Fibroblast of lung (primary cell): ENCODE data around the gene GSE1.

Experiments
- CTCF ChIP-seq, 2 donors: IDR thresholded peaks in 1 of 2; conservative IDR thresholded peaks in 1 of 2; 1 replicate in 1 of 2; 2 replicates in 1 of 2; pipeline ENCODE4 v1.5.1; 2011 to 2012; ENCODE audit warnings: low read length in 2 of 2, control low read depth in 1 of 2, inconsistent platforms in 1 of 2, low read depth in 1 of 2, mild to moderate bottlenecking in 1 of 2
- EZH2 ChIP-seq: IDR thresholded peaks from 2 replicates; pipeline ENCODE4 v1.5.1; 2012; ENCODE audit warnings: low read length, control low read depth, mild to moderate bottlenecking; ENCODE audit errors: missing control alignments

GRCh38 chr16:85566561-85567100 is 46.5 kb upstream of the GSE1 start:
- TF ChIP-seq CTCF (conservative IDR thresholded peaks at IDR 0.05 in 1 of 2, IDR thresholded peaks at IDR 0.05 in 1 of 2; ENCODE audit: low read depth in 1 of 2, low read length in 2 of 2) (no peak), EZH2 (no peak)
